HCT116 (cell line): Measurements from ENCODE around the gene CPN2. TPM values are rescaled to one million over a fixed set of nuclear protein-coding genes. Genes with fewer than 3 reads are reported as not detected.

ENCODE experiments used
- ATAC-seq: fragments of 200-7000 bp; cut with Tn5 transposase; 2 replicates; pipeline ENCODE4 v1.9.1; 2020; ENCODE audit warnings: mild to moderate bottlenecking, moderate library complexity
- BruUV-seq: library from RNA; stranded (reverse); fragments of 400-500 nt; replicated peaks from 2 replicates; lab custom pipeline; 2021; lab: Mats Ljungman, UMichigan
- CTCF ChIA-PET: fragments of 300-600 bp; sonication (Branson Sonifier 250); formaldehyde crosslinking; loops from one replicate; lab custom pipeline; 2021; ENCODE audit warnings: antibody characterized with exemption; lab: Charles Lee
- POLR2A ChIA-PET: fragments of 300-600, 350-600 bp; sonication (Branson Sonifier 250); formaldehyde crosslinking; loops from one replicate; lab custom pipeline; 2021; ENCODE audit warnings: antibody characterized with exemption; lab: Charles Lee
- RAD21 ChIA-PET, 2 experiments: fragments of 300-600 bp; sonication (Branson Sonifier 250); formaldehyde crosslinking; loops; one replicate each; lab custom pipeline; 2023; ENCODE audit warnings: low total read pairs in 2 of 2; ENCODE audit not compliant: uncharacterized antibody in 2 of 2, unreplicated experiment in 2 of 2, low non-redundant PET in 1 of 2; lab: Charles Lee
- DNase-seq: peaks from one replicate; pipeline ENCODE4 v3.0.0-alpha.2; 2010; ENCODE audit warnings: low read depth, low spot score
- H2AFZ ChIP-seq: fragments of 200-600 bp; shearing (Covaris generic), sonication (generic); 2 replicates; pipeline ENCODE4 v1.6.1; 2017; ENCODE audit warnings: low read depth, mixed run types, mixed read lengths, antibody characterized with exemption, low read length; ENCODE audit not compliant: poor library complexity, severe bottlenecking
- H3K27ac ChIP-seq: 2 replicates; pipeline ENCODE4 v1.5.1; 2012; ENCODE audit warnings: low read depth, low read length
- H3K27me3 ChIP-seq: fragments of 200-600 bp; sonication (generic); 2 replicates; pipeline ENCODE4 v1.6.1; 2016; ENCODE audit warnings: mixed run types, low read length, mixed read lengths; ENCODE audit not compliant: insufficient read depth
- H3K36me3 ChIP-seq, 2 experiments: fragments of 200-500 bp in 1 of 2; fragments of 200-600 bp in 1 of 2; sonication (Bioruptor generic) in 1 of 2; sonication (generic) in 1 of 2; 2 replicates each; pipeline versions ENCODE4 v1.5.1 to v1.6.1; 2014 to 2016; ENCODE audit warnings: low read length in 2 of 2, inconsistent platforms in 1 of 2, mixed read lengths in 1 of 2, mixed run types in 1 of 2; ENCODE audit not compliant: insufficient read depth in 2 of 2, control insufficient read depth in 1 of 2
- H3K4me1 ChIP-seq, 2 experiments: fragments of 200-600 bp in 1 of 2; sonication (generic) in 1 of 2; 2 replicates each; pipeline versions ENCODE4 v1.5.1 to v1.6.1; 2012 to 2017; ENCODE audit warnings: low read length in 2 of 2, inconsistent platforms in 1 of 2, mild to moderate bottlenecking in 1 of 2, mixed read lengths in 1 of 2, mixed run types in 1 of 2, moderate library complexity in 1 of 2; ENCODE audit not compliant: insufficient read depth in 2 of 2, control insufficient read depth in 1 of 2
- H3K4me2 ChIP-seq: fragments of 200-600 bp; sonication (generic); 2 replicates; pipeline ENCODE4 v1.6.1; 2017; ENCODE audit warnings: mixed run types, low read length, mixed read lengths
- H3K4me3 ChIP-seq, 2 experiments: fragments of 200-600 bp in 1 of 2; sonication (generic) in 1 of 2; replicated peaks in 1 of 2; 2 replicates each; pipeline ENCODE4 v1.5.1; 2011 to 2016; ENCODE audit warnings: low read length in 2 of 2, control low read depth in 1 of 2, low read depth in 1 of 2, mild to moderate bottlenecking in 1 of 2, mixed read lengths in 1 of 2, mixed run types in 1 of 2
- H3K79me2 ChIP-seq: fragments of 200-600 bp; sonication (generic); 2 replicates; pipeline ENCODE4 v1.6.1; 2017; ENCODE audit warnings: mild to moderate bottlenecking, mixed run types, low read length, moderate library complexity, mixed read lengths; ENCODE audit not compliant: insufficient read depth
- H3K9ac ChIP-seq: fragments of 200-600 bp; sonication (generic); 2 replicates; pipeline ENCODE4 v1.6.1; 2016; ENCODE audit warnings: low read length, mixed read lengths
- H3K9me2 ChIP-seq: fragments of 200-600 bp; sonication (generic), shearing (Covaris generic); 2 replicates; pipeline ENCODE4 v1.6.1; 2017; ENCODE audit warnings: mixed run types, mild to moderate bottlenecking, moderate library complexity; ENCODE audit not compliant: insufficient read depth
- H3K9me3 ChIP-seq, 2 experiments: fragments of 200-500 bp in 1 of 2; fragments of 200-600 bp in 1 of 2; sonication (Bioruptor generic) in 1 of 2; sonication (generic) in 1 of 2; 2 replicates each; pipeline ENCODE4 v1.6.1; 2014 to 2017; ENCODE audit warnings: low read length in 2 of 2, mixed read lengths in 2 of 2, inconsistent platforms in 1 of 2, low read depth in 1 of 2, mild to moderate bottlenecking in 1 of 2, mixed run types in 1 of 2, moderate library complexity in 1 of 2; ENCODE audit not compliant: control insufficient read depth in 1 of 2, insufficient read depth in 1 of 2
- H4K20me1 ChIP-seq: fragments of 200-600 bp; sonication (generic), shearing (Covaris generic); 2 replicates; pipeline ENCODE4 v1.6.1; 2017; ENCODE audit warnings: mixed run types, mild to moderate bottlenecking, moderate library complexity; ENCODE audit not compliant: insufficient read depth
- EZH2 ChIP-seq: fragments of 200-600 bp; sonication (generic); IDR thresholded peaks from 2 replicates; pipeline ENCODE4 v1.6.1; 2017; ENCODE audit warnings: antibody characterized with exemption, mixed run types
- SP1 ChIP-seq: IDR thresholded peaks from 2 replicates; pipeline ENCODE4 v1.6.1; 2012; ENCODE audit warnings: low read depth
- SRF ChIP-seq: IDR thresholded peaks from 2 replicates; pipeline ENCODE4 v1.6.1; 2012; ENCODE audit warnings: low read depth
- TCF7L2 ChIP-seq: IDR thresholded peaks from 2 replicates; pipeline ENCODE4 v1.7.0; 2011; ENCODE audit warnings: borderline replicate concordance, inconsistent platforms; ENCODE audit not compliant: insufficient read depth, insufficient read length; ENCODE audit errors: extremely low read depth
- YY1 ChIP-seq: IDR thresholded peaks from 2 replicates; pipeline ENCODE4 v1.6.1; 2011; ENCODE audit warnings: low read length, low read depth, moderate library complexity, mild to moderate bottlenecking; ENCODE audit not compliant: insufficient replicate concordance; ENCODE audit errors: extremely low read depth
- ZFX ChIP-seq: fragments of 450-650 bp; IDR thresholded peaks from 2 replicates; pipeline ENCODE4 v1.6.1; 2017
- intact Hi-C: fragments of 100-400 bp; cut with micrococcal nuclease; formaldehyde crosslinking; loops from 2 replicates; pipeline ENCODE4 v1.10.0; 2022
- total RNA-seq: library from RNA; stranded (reverse); gene quantifications from one replicate; pipeline ENCODE4 v1.2.1, GENCODE V29; 2021; ENCODE audit not compliant: unreplicated experiment
- TF ChIP-seq, protein P1 (sequence below), 3 experiments: fragments of 200-600 bp in 1 of 3; sonication (generic) in 1 of 3; IDR thresholded peaks in 2 of 3; conservative IDR thresholded peaks in 1 of 3; 2 replicates each; pipeline ENCODE4 v1.5.1; 2012 to 2017; ENCODE audit warnings: low read depth in 2 of 3, low read length in 2 of 3, antibody characterized with exemption in 1 of 3, borderline replicate concordance in 1 of 3, control low read depth in 1 of 3, mild to moderate bottlenecking in 1 of 3, mixed read lengths in 1 of 3, mixed run types in 1 of 3, moderate library complexity in 1 of 3; ENCODE audit not compliant: insufficient read depth in 1 of 3

The CPN2 gene
- total RNA-seq, 1 experiment from 2014 or later: not detected

DNA sequence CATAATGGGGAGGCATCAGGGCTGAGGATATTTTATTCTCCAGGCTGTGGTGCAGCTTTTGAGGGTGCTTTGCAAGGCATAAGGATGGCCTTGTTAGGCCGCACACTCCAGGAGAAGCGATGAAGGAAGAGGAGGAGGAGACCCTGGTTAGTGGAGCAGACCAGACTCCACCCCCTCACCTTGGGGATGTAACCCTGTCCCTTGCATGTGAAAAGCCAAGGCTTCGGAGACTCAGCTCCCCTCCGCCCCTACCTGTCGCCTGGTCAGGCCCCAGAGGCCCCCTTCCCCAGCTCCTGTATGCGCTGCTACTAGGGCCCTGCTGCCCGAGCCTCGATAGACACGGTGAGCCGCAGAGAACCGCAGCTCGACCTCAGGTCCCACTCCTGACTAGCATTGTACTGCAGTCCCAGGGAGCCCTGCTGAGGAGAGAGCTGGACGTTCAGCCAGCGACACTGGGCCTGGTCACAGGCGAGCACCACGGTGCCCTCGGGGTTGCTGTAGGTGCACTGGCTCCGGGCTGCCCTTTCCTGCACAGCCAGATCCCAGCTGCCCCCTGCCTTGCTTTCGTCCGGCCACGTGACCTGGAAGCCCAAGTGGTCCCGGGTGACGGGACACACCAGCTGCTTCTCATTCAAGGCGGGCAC, 10.2 kb downstream of the CPN2 start:
- H2AFZ ChIP-seq: no peak overlapping the region
- H3K9me3 ChIP-seq: no peaks in the 10 kb centered on the region
- no peak for DNase-seq
- H4K20me1 ChIP-seq: no peaks in the 10 kb centered on the region
- no peak overlapping the region for H3K9ac ChIP-seq
- no peaks in the 10 kb centered on the region for H3K36me3 ChIP-seq
- ChIA-PET POLR2A (no interaction called here), CTCF (interaction anchor here (1.2 kb wide), 1 partner anchor 9 kb away, joined by 3 read pairs; no protein-coding TSS in a partner anchor), RAD21 (no interaction called here)
- no peaks in the 10 kb centered on the region for H3K27me3 ChIP-seq
- H3K4me1 ChIP-seq: no peaks in the 10 kb centered on the region
- BruUV-seq: no TSS peak
- ATAC-seq: no peak
- TF ChIP-seq, protein P1, sequence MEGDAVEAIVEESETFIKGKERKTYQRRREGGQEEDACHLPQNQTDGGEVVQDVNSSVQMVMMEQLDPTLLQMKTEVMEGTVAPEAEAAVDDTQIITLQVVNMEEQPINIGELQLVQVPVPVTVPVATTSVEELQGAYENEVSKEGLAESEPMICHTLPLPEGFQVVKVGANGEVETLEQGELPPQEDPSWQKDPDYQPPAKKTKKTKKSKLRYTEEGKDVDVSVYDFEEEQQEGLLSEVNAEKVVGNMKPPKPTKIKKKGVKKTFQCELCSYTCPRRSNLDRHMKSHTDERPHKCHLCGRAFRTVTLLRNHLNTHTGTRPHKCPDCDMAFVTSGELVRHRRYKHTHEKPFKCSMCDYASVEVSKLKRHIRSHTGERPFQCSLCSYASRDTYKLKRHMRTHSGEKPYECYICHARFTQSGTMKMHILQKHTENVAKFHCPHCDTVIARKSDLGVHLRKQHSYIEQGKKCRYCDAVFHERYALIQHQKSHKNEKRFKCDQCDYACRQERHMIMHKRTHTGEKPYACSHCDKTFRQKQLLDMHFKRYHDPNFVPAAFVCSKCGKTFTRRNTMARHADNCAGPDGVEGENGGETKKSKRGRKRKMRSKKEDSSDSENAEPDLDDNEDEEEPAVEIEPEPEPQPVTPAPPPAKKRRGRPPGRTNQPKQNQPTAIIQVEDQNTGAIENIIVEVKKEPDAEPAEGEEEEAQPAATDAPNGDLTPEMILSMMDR (IDR thresholded peaks at IDR 0.05 in 2 of 3, conservative IDR thresholded peaks at IDR 0.05 in 1 of 3; ENCODE audit: borderline replicate concordance in 1 of 3, insufficient read depth in 1 of 3, low read depth in 2 of 3, low read length in 2 of 3): no peak
- TF ChIP-seq ZFX: no peak
- no peak for TF ChIP-seq SP1
- no peak for TF ChIP-seq SRF
- TF ChIP-seq EZH2: no peak
- TF ChIP-seq TCF7L2: no peak
- no peak for TF ChIP-seq YY1
- no peak overlapping the region for H3K4me3 ChIP-seq
- no peaks in the 10 kb centered on the region for H3K9me2 ChIP-seq
- no peaks in the 10 kb centered on the region for H3K79me2 ChIP-seq
- H3K4me2 ChIP-seq: no peak overlapping the region
- H3K27ac ChIP-seq: no peak overlapping the region
- intact Hi-C loops: no loop called here
